Esophagus squamous epithelium (tissue), 4 donors: ENCODE data around the gene RHBDD1.

Experiments
- POLR2A ChIP-seq, 4 donors: fragments of 450-650 bp; IDR thresholded peaks; one replicate each; pipeline ENCODE4 v1.6.1; 2017; ENCODE audit warnings: antibody characterized with exemption in 4 of 4, mild to moderate bottlenecking in 4 of 4, moderate library complexity in 3 of 4
- TF ChIP-seq, protein P1 (sequence below), 6 experiments: fragments of 450-650 bp in 4 of 6; fragments of 200-600 bp in 2 of 6; sonication (generic) in 2 of 6; IDR thresholded peaks; one replicate each; pipeline ENCODE4 v1.5.1; 2016 to 2019; ENCODE audit warnings: antibody characterized with exemption in 6 of 6, mild to moderate bottlenecking in 4 of 6, moderate library complexity in 4 of 6

DNA sequence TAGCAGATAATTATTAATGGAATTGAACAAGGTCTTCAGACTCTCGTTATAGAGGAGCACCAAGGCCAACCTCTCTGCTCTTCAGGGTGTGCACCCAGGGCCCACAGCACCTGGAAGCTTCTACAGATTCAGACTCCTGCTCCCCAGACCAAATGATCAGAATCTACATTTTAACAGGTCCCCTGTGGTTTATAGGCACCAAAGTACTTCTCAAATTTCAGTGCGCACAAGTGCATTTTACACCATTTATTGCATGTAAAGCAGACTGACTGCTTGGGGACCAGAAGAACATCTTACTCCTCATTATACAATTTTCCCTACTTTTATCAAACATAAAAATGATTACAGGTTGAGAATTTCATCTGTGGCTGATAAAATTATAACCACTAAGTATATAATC lies 164.3 kb downstream of the RHBDD1 start:
- TF ChIP-seq POLR2A (IDR thresholded peaks at IDR 0.05) = no peak
- TF ChIP-seq, protein P1, sequence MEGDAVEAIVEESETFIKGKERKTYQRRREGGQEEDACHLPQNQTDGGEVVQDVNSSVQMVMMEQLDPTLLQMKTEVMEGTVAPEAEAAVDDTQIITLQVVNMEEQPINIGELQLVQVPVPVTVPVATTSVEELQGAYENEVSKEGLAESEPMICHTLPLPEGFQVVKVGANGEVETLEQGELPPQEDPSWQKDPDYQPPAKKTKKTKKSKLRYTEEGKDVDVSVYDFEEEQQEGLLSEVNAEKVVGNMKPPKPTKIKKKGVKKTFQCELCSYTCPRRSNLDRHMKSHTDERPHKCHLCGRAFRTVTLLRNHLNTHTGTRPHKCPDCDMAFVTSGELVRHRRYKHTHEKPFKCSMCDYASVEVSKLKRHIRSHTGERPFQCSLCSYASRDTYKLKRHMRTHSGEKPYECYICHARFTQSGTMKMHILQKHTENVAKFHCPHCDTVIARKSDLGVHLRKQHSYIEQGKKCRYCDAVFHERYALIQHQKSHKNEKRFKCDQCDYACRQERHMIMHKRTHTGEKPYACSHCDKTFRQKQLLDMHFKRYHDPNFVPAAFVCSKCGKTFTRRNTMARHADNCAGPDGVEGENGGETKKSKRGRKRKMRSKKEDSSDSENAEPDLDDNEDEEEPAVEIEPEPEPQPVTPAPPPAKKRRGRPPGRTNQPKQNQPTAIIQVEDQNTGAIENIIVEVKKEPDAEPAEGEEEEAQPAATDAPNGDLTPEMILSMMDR (IDR thresholded peaks at IDR 0.05) = no peak
